HepG2 (cell line): ENCODE results near the gene GATD1. TPM values are rescaled to one million over a fixed set of nuclear protein-coding genes. Genes with fewer than 3 reads are reported as not detected.

Experiments used
- BRD4 ChIP-seq: sonication (generic); formaldehyde crosslinking; IDR thresholded peaks from 2 replicates; pipeline ENCODE4 v1.4.0; 2020; ENCODE audit warnings: missing genetic modification reagents
- CREBL2 ChIP-seq: sonication (generic); formaldehyde crosslinking; IDR thresholded peaks from 2 replicates; pipeline ENCODE4 v1.8.1; 2023; ENCODE audit warnings: missing genetic modification reagents, mild to moderate bottlenecking, borderline replicate concordance
- GLI4 ChIP-seq: sonication (generic); formaldehyde crosslinking; IDR thresholded peaks from 2 replicates; pipeline ENCODE4 v1.5.1; 2020; ENCODE audit warnings: missing genetic modification reagents, mild to moderate bottlenecking, moderate library complexity, borderline replicate concordance
- HDAC2 ChIP-seq: sonication (generic); formaldehyde crosslinking; IDR thresholded peaks from 2 replicates; pipeline ENCODE4 v1.4.0; 2020; ENCODE audit warnings: missing genetic modification reagents
- IKZF1 ChIP-seq: fragments of 450-650 bp; IDR thresholded peaks from 2 replicates; pipeline ENCODE4 v1.7.1; 2016
- KLF15 ChIP-seq: sonication (generic); formaldehyde crosslinking; IDR thresholded peaks from 2 replicates; pipeline ENCODE4 v1.8.1; 2023; ENCODE audit warnings: borderline replicate concordance, mild to moderate bottlenecking, inconsistent platforms, missing genetic modification reagents, mixed read lengths
- SNAI1 ChIP-seq: sonication (generic); formaldehyde crosslinking; IDR thresholded peaks from 2 replicates; pipeline ENCODE4 v1.5.0; 2020; ENCODE audit warnings: mild to moderate bottlenecking, missing genetic modification reagents, borderline replicate concordance
- STAT5B ChIP-seq: sonication (generic); formaldehyde crosslinking; IDR thresholded peaks from 2 replicates; pipeline ENCODE4 v1.4.0; 2020; ENCODE audit warnings: missing genetic modification reagents
- USF2 ChIP-seq, 2 experiments: sonication (generic) in 1 of 2; formaldehyde crosslinking in 1 of 2; IDR thresholded peaks; 2 replicates each; pipeline versions ENCODE4 v1.5.1 to v1.6.1; 2011 to 2020; ENCODE audit warnings: borderline replicate concordance in 1 of 2, low read depth in 1 of 2, low read length in 1 of 2, mild to moderate bottlenecking in 1 of 2, missing genetic modification reagents in 1 of 2, moderate library complexity in 1 of 2
- ZBTB25 ChIP-seq: IDR thresholded peaks from 2 replicates; pipeline ENCODE4 v1.6.1; 2018; ENCODE audit warnings: missing genetic modification reagents
- ZBTB38 ChIP-seq: sonication (generic); formaldehyde crosslinking; IDR thresholded peaks from 2 replicates; pipeline ENCODE4 v1.5.1; 2020; ENCODE audit warnings: mild to moderate bottlenecking, missing genetic modification reagents
- ZFP41 ChIP-seq: sonication (generic); formaldehyde crosslinking; IDR thresholded peaks from 2 replicates; pipeline ENCODE4 v1.4.0; 2020; ENCODE audit warnings: mild to moderate bottlenecking, missing genetic modification reagents, borderline replicate concordance
- ZKSCAN8 ChIP-seq: IDR thresholded peaks from 2 replicates; pipeline ENCODE4 v1.6.1; 2016; ENCODE audit warnings: borderline replicate concordance, missing genetic modification reagents, missing compliant biosample characterization
- ZNF138 ChIP-seq: sonication (generic); formaldehyde crosslinking; IDR thresholded peaks from 2 replicates; pipeline ENCODE4 v1.5.0; 2020; ENCODE audit warnings: mild to moderate bottlenecking, low read depth, missing genetic modification reagents
- ZNF224 ChIP-seq: sonication (generic); formaldehyde crosslinking; IDR thresholded peaks from 2 replicates; pipeline ENCODE4 v1.5.0; 2020; ENCODE audit warnings: mild to moderate bottlenecking, missing genetic modification reagents
- ZNF44 ChIP-seq: sonication (generic); formaldehyde crosslinking; IDR thresholded peaks from 2 replicates; pipeline ENCODE4 v1.5.1; 2020; ENCODE audit warnings: mild to moderate bottlenecking, missing genetic modification reagents
- ZNF562 ChIP-seq: sonication (generic); formaldehyde crosslinking; IDR thresholded peaks from 2 replicates; pipeline ENCODE4 v1.8.0; 2022; ENCODE audit warnings: missing genetic modification reagents, borderline replicate concordance
- ZSCAN5A ChIP-seq: sonication (generic); formaldehyde crosslinking; IDR thresholded peaks from 2 replicates; pipeline ENCODE4 v1.8.0; 2022; ENCODE audit warnings: mild to moderate bottlenecking, missing genetic modification reagents, borderline replicate concordance
- polyA plus RNA-seq, 8 experiments: library from polyadenylated mRNA; depleted of rRNA in 3 of 8; stranded (reverse) in 7 of 8; unstranded in 1 of 8; fragments of >200 nt; fragmentation: Illumina TruSeq in 4 of 8; extraction: Trizol in 4 of 8; gene quantifications; 2 replicates each; pipeline versions ENCODE4 v1.2.1 to v1.2.3, GENCODE V29; 2011 to 2016; ENCODE audit warnings: low read depth in 4 of 8, missing spikeins in 1 of 8, mixed read lengths in 1 of 8; ENCODE audit not compliant: insufficient read depth in 1 of 8
- total RNA-seq, 5 experiments: library from RNA; depleted of rRNA; stranded (reverse); fragments of >200 nt; fragmentation: Illumina TruSeq; extraction: Trizol; gene quantifications; 2 replicates each; pipeline ENCODE4 v1.2.3, GENCODE V29; 2016; ENCODE audit warnings: low read depth in 1 of 5

The GATD1 gene
- total and polyA plus RNA-seq, 2 of the 13 experiments (the other 11 are each of a cell fraction or from before 2014, with no cell fraction given) = 31.3 to 60.5 TPM

- no peak for TF ChIP-seq USF2 (IDR thresholded peaks at IDR 0.05; ENCODE audit: low read depth, low read length)
- no peak for TF ChIP-seq USF2 (CRISPR knock-in tag; IDR thresholded peaks at IDR 0.05; ENCODE audit: borderline replicate concordance)
- 0 out of 2 replicates have a peak, but pooled peaks have one; percentile 33 for TF ChIP-seq ZSCAN5A (CRISPR knock-in tag)
- peak; percentile 49; the same call in 1 of the 2 replicates for TF ChIP-seq ZBTB38
- no peak for TF ChIP-seq ZNF138 (CRISPR knock-in tag)
- TF ChIP-seq SNAI1 (CRISPR knock-in tag) = no peak
- TF ChIP-seq IKZF1 = no peak
- no peak for TF ChIP-seq HDAC2 (CRISPR knock-in tag)
- TF ChIP-seq GLI4 = no peak
- 0 out of 2 replicates have a peak, but pooled peaks have one; percentile 70 for TF ChIP-seq ZNF224 (CRISPR knock-in tag)
- TF ChIP-seq BRD4 (CRISPR knock-in tag) = peak; percentile 58; the same call in 1 of the 2 replicates
- no peak for TF ChIP-seq ZKSCAN8 (CRISPR knock-in tag)
- TF ChIP-seq KLF15 = peak; percentile 71; the same call in 1 of the 2 replicates
- TF ChIP-seq ZFP41 = no peak
- TF ChIP-seq CREBL2 = no peak
- TF ChIP-seq ZNF44 = 0 out of 2 replicates have a peak, but pooled peaks have one; percentile 35
- 0 out of 2 replicates have a peak, but pooled peaks have one; percentile 12 for TF ChIP-seq STAT5B (CRISPR knock-in tag)
- TF ChIP-seq ZBTB25 (CRISPR knock-in tag) = no peak
- no peak for TF ChIP-seq ZNF562 (CRISPR knock-in tag)
Measured at GRCh38 chr11:797296-798092, 20.2 kb upstream of the GATD1 start (continued).
